ENCODE measurements around the gene MAD2L1BP.

DNA sequence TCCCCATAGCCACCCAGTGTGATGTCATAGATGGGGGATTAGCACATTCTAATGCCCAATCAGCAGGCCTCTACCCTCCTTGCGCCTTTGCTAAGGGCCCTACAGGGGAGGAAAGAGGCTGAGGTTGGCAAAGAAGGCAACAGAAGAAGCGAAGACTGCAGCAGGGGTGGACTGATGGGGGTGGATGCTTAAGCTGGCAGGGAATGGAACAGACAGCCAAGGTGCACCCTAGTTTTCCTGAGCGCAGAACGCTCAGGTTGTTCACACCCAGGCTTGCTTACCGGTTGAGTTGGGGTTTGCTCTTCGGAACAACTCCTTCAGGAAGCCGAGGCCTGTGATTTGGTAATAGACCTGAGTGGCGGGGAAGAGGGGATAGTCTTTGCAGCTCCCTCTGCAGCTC lies 39.3 kb downstream of the MAD2L1BP start:
- TF ChIP-seq OSR1 (CRISPR knock-in tag; IDR thresholded peaks at IDR 0.05) (no peak), ARNTL (CRISPR knock-in tag; IDR thresholded peaks at IDR 0.05; ENCODE audit: borderline replicate concordance, low read depth) (no peak), ZFP3 (CRISPR knock-in tag; IDR thresholded peaks at IDR 0.05) (no peak), ZFP30 (CRISPR knock-in tag; IDR thresholded peaks at IDR 0.05) (no peak), GLIS3 (CRISPR knock-in tag; IDR thresholded peaks at IDR 0.05) (no peak), CSDC2 (CRISPR knock-in tag; IDR thresholded peaks at IDR 0.05) (no peak), ESRRG (CRISPR knock-in tag; IDR thresholded peaks at IDR 0.05) (no peak), ZNF70 (CRISPR knock-in tag; IDR thresholded peaks at IDR 0.05) (no peak), ZNF8 (CRISPR knock-in tag; IDR thresholded peaks at IDR 0.05) (no peak), ISL1 (CRISPR knock-in tag; IDR thresholded peaks at IDR 0.05) (no peak)
- TF ChIP-seq, protein P1, sequence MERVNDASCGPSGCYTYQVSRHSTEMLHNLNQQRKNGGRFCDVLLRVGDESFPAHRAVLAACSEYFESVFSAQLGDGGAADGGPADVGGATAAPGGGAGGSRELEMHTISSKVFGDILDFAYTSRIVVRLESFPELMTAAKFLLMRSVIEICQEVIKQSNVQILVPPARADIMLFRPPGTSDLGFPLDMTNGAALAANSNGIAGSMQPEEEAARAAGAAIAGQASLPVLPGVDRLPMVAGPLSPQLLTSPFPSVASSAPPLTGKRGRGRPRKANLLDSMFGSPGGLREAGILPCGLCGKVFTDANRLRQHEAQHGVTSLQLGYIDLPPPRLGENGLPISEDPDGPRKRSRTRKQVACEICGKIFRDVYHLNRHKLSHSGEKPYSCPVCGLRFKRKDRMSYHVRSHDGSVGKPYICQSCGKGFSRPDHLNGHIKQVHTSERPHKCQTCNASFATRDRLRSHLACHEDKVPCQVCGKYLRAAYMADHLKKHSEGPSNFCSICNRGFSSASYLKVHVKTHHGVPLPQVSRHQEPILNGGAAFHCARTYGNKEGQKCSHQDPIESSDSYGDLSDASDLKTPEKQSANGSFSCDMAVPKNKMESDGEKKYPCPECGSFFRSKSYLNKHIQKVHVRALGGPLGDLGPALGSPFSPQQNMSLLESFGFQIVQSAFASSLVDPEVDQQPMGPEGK (CRISPR knock-in tag; IDR thresholded peaks at IDR 0.05; ENCODE audit: borderline replicate concordance): no peak
- TF ChIP-seq, protein P2, sequence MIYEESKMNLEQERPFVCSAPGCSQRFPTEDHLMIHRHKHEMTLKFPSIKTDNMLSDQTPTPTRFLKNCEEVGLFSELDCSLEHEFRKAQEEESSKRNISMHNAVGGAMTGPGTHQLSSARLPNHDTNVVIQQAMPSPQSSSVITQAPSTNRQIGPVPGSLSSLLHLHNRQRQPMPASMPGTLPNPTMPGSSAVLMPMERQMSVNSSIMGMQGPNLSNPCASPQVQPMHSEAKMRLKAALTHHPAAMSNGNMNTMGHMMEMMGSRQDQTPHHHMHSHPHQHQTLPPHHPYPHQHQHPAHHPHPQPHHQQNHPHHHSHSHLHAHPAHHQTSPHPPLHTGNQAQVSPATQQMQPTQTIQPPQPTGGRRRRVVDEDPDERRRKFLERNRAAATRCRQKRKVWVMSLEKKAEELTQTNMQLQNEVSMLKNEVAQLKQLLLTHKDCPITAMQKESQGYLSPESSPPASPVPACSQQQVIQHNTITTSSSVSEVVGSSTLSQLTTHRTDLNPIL (CRISPR knock-in tag; IDR thresholded peaks at IDR 0.05; ENCODE audit: low read depth): no peak
- TF ChIP-seq, protein P3, sequence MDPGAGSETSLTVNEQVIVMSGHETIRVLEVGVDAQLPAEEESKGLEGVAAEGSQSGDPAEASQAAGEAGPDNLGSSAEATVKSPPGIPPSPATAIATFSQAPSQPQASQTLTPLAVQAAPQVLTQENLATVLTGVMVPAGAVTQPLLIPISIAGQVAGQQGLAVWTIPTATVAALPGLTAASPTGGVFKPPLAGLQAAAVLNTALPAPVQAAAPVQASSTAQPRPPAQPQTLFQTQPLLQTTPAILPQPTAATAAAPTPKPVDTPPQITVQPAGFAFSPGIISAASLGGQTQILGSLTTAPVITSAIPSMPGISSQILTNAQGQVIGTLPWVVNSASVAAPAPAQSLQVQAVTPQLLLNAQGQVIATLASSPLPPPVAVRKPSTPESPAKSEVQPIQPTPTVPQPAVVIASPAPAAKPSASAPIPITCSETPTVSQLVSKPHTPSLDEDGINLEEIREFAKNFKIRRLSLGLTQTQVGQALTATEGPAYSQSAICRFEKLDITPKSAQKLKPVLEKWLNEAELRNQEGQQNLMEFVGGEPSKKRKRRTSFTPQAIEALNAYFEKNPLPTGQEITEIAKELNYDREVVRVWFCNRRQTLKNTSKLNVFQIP (CRISPR knock-in tag; IDR thresholded peaks at IDR 0.05; ENCODE audit: borderline replicate concordance, low read depth): no peak
- TF ChIP-seq, protein P4, sequence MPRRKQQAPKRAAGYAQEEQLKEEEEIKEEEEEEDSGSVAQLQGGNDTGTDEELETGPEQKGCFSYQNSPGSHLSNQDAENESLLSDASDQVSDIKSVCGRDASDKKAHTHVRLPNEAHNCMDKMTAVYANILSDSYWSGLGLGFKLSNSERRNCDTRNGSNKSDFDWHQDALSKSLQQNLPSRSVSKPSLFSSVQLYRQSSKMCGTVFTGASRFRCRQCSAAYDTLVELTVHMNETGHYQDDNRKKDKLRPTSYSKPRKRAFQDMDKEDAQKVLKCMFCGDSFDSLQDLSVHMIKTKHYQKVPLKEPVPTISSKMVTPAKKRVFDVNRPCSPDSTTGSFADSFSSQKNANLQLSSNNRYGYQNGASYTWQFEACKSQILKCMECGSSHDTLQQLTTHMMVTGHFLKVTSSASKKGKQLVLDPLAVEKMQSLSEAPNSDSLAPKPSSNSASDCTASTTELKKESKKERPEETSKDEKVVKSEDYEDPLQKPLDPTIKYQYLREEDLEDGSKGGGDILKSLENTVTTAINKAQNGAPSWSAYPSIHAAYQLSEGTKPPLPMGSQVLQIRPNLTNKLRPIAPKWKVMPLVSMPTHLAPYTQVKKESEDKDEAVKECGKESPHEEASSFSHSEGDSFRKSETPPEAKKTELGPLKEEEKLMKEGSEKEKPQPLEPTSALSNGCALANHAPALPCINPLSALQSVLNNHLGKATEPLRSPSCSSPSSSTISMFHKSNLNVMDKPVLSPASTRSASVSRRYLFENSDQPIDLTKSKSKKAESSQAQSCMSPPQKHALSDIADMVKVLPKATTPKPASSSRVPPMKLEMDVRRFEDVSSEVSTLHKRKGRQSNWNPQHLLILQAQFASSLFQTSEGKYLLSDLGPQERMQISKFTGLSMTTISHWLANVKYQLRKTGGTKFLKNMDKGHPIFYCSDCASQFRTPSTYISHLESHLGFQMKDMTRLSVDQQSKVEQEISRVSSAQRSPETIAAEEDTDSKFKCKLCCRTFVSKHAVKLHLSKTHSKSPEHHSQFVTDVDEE (CRISPR knock-in tag; IDR thresholded peaks at IDR 0.05): no peak

Measured in SK-N-SH treated with all-trans-retinoic acid at 6 μM for 48 hours (cell line).